BE2C (cell line): ENCODE results near the gene MSH3.

Experiments
- DNase-seq: peaks from one replicate; pipeline ENCODE4 v3.0.0-alpha.2; 2020
- H3K27me3 ChIP-seq: fragments of 250-450 bp; sonication (Bioruptor Pico); 2 replicates; pipeline ENCODE4 v1.5.1; 2020; ENCODE audit warnings: mild to moderate bottlenecking
- H3K36me3 ChIP-seq: fragments of 250-450 bp; sonication (Bioruptor Pico); 2 replicates; pipeline ENCODE4 v1.5.1; 2020; ENCODE audit warnings: mild to moderate bottlenecking
- H3K4me1 ChIP-seq: fragments of 250-450 bp; sonication (Bioruptor Pico); 2 replicates; pipeline ENCODE4 v1.5.1; 2020
- H3K4me3 ChIP-seq: 2 replicates; pipeline ENCODE4 v1.5.1; 2011; ENCODE audit warnings: low read depth, low read length
- H3K9me3 ChIP-seq: fragments of 250-450 bp; sonication (Bioruptor Pico); 2 replicates; pipeline ENCODE4 v1.5.1; 2020
- CTCF ChIP-seq: IDR thresholded peaks from 2 replicates; pipeline ENCODE4 v1.5.1; 2012; ENCODE audit warnings: mild to moderate bottlenecking, low read depth, low read length

The MSH3 gene

DNA sequence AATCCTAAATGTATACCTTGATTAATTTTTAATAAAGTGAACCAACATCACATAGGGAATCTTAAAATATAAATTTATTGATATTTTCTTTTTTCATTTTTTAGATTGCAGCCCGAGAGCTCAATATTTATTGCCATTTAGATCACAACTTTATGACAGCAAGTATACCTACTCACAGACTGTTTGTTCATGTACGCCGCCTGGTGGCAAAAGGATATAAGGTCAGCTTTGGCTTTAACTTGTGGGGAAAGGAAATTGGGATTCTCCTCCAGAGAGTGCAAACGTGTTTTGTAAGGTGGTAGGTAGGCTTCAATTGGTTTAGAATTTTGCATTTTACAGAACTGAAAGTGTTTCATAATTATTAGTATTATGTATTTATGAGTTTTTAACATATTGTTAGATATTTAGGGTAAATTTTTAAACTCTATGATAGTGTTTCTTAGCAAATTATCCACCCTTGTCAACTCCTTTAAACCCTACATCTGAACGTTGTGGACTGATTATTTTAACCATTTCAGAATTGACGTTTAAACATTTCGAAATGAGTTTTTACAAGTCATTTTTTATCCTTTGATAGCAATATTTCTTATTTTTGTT is 17.8 kb downstream of the MSH3 start:
- peak; percentile 79 for DNase-seq
- Histone ChIP-seq H3K36me3 (peaks cover 16% of the 10 kb centered on the region), H3K4me1 (no peaks in the 10 kb centered on the region), H3K4me3 (no peak overlapping the region), H3K27me3 (no peaks in the 10 kb centered on the region), H3K9me3 (no peaks in the 10 kb centered on the region)
- TF ChIP-seq CTCF = peak; percentile 92

DNA sequence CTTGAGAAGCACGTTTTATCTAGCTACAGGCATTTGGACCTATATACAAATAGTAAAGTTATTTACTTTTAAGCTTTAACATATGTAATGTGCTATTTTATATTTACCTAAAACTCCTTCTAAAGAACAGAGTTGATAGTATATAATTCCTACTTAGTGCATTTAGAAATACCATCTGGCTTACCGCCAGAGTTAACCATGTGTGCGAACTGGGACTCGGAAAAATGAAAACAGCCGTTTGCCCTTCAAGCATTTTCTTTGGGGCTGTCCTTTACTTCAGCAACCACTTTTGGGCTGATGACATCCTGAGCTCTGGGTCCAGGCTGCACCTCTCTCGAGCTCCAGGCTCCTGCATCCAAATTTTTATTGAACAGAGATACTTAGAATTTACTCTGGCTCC is 22.3 kb downstream of the MSH3 start:
- Histone ChIP-seq H3K4me1 (no peaks in the 10 kb centered on the region), H3K27me3 (no peaks in the 10 kb centered on the region), H3K36me3 (peaks cover 16% of the 10 kb centered on the region), H3K4me3 (no peak overlapping the region), H3K9me3 (no peaks in the 10 kb centered on the region)
- no peak for TF ChIP-seq CTCF
- DNase-seq = no peak

DNA sequence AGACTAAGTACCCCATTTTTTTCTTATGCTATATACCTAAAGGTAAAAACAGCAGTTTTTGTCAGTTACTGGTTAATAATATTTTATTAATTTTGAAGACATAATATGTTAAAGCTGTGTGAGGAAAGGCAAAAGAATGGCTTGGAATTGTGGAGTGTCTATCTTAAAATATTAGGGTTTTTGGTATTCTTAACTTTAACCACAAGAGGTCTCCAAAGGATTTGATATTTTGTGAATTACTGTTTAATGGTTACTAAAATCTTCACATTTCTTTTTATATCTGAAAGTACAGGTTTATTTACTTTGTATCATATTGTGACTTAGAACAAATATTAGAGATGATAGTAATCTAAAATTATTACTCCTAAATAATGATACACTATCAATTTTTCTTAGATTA is 32.3 kb downstream of the MSH3 start:
- Histone ChIP-seq H3K4me1 (no peaks in the 10 kb centered on the region), H3K4me3 (no peak overlapping the region), H3K36me3 (no peaks in the 10 kb centered on the region), H3K27me3 (no peaks in the 10 kb centered on the region), H3K9me3 (no peaks in the 10 kb centered on the region)
- TF ChIP-seq CTCF = peak; percentile 30; the same call in 1 of the 2 replicates
- DNase-seq = no peak

DNA sequence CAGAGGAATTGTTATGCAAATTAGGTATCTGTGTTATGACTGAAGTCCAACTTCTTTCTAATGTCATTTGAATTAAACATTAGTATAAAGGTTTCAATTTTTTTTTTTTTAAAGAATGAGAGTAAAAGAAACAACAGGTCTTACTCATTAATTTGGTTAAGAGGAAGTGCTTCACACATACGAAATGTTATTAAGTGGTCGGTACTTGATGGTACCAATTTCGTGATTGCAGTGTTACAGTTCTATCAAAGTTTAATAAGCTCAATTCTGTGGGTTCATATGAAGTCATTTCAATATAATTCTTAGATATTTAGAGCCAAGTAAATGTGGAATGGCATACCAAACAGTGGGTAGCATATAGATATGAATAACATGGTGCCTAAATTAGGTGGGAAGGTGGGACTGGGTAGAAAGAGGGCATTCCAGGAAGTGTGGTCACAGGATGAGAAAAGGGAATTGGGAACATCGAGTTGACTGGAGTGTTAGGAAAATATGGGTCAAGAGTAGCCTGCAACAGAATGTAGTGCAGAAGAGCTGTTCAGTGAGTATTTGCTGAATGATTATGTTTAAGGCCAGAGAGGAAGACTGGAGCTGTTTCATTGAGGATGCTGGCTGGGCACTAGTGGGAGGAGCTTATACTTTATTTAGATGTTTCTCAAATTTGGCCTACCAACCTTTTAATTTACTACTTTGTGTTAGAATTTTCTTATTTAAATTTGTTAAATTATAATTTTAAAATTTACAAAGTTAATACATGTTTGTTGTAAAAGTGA is 34.4 kb downstream of the MSH3 start:
- no peak overlapping the region for H3K4me3 ChIP-seq
- H3K36me3 ChIP-seq = no peaks in the 10 kb centered on the region
- no peak for TF ChIP-seq CTCF
- no peaks in the 10 kb centered on the region for H3K4me1 ChIP-seq
- no peaks in the 10 kb centered on the region for H3K9me3 ChIP-seq
- H3K27me3 ChIP-seq = no peaks in the 10 kb centered on the region
- no peak for DNase-seq

DNA sequence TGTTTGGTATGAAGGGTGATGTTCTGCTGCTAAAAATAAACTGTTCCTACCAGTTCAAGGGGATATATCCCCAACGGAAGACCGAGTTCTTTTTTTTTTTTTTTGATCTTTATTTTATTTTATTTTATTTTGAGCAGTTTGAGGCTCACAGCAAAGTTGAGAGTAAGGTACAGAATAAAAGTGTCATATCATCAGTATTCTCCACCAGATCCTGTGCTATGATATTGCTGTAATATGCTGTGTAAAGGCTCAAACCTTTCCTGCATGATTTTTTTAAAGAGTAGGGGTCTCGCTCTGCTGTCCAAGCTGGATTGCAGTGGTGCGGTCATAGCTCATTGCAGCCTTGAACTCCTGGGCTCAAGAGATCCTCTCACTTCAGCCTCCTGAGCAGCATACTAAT is 35.2 kb downstream of the MSH3 start:
- TF ChIP-seq CTCF = no peak
- H3K36me3 ChIP-seq = no peaks in the 10 kb centered on the region
- no peak for DNase-seq
- no peaks in the 10 kb centered on the region for H3K4me1 ChIP-seq
- no peaks in the 10 kb centered on the region for H3K27me3 ChIP-seq
- no peak overlapping the region for H3K4me3 ChIP-seq
- no peaks in the 10 kb centered on the region for H3K9me3 ChIP-seq

- no peak for TF ChIP-seq CTCF
- H3K27me3 ChIP-seq = no peaks in the 10 kb centered on the region
Observed at GRCh38 chr5:80695666-80696065, 41.2 kb downstream of the MSH3 start.

More at GRCh38 chr5:80695666-80696065, 41.2 kb downstream of the MSH3 start:
- DNase-seq = no peak
- no peaks in the 10 kb centered on the region; the same call in 1 of the 2 replicates for H3K36me3 ChIP-seq
- H3K9me3 ChIP-seq = no peaks in the 10 kb centered on the region
- no peaks in the 10 kb centered on the region for H3K4me1 ChIP-seq
- H3K4me3 ChIP-seq = no peak overlapping the region
